BLaER1 treated with 17β-estradiol and CSF1 and Interleukin-3, amounts not matched to agents 10 nM and 100 nM (cell line): ENCODE results near the gene RPA1.

ENCODE experiments used
- H3K27ac ChIP-seq, 11 experiments: shearing (Covaris generic); formaldehyde crosslinking; 2 replicates each; pipeline ENCODE4 v1.8.1; 2022
- H3K27me3 ChIP-seq, 11 experiments: shearing (Covaris generic); formaldehyde crosslinking; 2 replicates each; pipeline ENCODE4 v1.8.1; 2022
- H3K36me3 ChIP-seq, 11 experiments: shearing (Covaris generic); formaldehyde crosslinking; 2 replicates each; pipeline ENCODE4 v1.8.1; 2022
- H3K4me1 ChIP-seq, 10 experiments: shearing (Covaris generic); formaldehyde crosslinking; 2 replicates each; pipeline ENCODE4 v1.8.1; 2022
- H3K4me2 ChIP-seq, 11 experiments: shearing (Covaris generic); formaldehyde crosslinking; 2 replicates each; pipeline ENCODE4 v1.8.1; 2022
- H3K4me3 ChIP-seq, 10 experiments: shearing (Covaris generic); formaldehyde crosslinking; 2 replicates each; pipeline ENCODE4 v1.8.1; 2022
- H3K9ac ChIP-seq, 11 experiments: shearing (Covaris generic); formaldehyde crosslinking; 2 replicates each; pipeline ENCODE4 v1.8.1; 2022
- H3K9me3 ChIP-seq, 11 experiments: shearing (Covaris generic); formaldehyde crosslinking; replicated peaks in 1 of 11; 2 replicates each; pipeline ENCODE4 v1.8.1; 2022
- H4K20me1 ChIP-seq, 11 experiments: shearing (Covaris generic); formaldehyde crosslinking; 2 replicates each; pipeline ENCODE4 v1.8.1; 2022
- Cebpa-rat ChIP-seq, 11 experiments: shearing (Covaris generic); IDR thresholded peaks; 2 replicates each; pipeline ENCODE4 v1.8.1; 2022

Gene RPA1

DNA sequence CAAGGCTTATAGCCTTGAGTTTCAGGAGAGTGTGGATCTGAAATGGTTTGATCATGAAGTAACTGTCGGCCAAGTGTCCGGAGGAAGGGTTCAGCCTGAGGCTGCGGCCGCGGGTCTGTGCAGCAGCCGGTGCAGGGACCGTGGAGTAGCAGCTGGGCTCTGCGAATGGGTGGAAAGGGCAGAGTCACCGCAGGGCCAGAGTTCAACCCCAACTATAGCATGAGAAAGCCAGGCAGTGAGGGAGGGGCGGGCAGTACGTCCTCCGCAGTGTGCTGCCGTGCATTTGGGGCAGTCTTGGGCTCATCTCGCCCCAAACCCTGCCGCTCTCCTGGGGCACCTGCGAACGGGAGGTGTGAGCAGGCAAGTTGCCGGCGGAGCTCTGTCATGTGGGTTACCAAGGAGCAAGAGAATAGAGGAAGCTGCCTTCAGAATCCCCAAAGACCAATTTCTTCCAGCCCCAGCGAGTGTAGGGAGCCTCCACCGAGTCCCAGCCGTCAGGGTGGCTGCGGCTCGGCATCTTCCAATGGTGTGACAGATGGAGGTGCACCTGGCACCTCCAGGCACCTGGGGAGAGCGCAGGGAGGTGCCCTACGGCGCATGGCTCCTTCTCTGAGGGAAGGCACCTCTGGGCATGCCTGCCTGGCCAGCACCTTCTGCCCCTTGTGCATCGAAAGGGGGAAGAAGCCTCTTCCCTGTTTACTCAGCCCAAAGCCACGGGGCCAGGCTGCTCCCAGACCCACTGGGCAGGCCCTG lies 87.3 kb downstream of the RPA1 start:
- H3K9me3 ChIP-seq: no peaks in the 10 kb centered on the region
- H3K36me3 ChIP-seq: no peaks in the 10 kb centered on the region
- peak overlapping the region in 2 of 11 experiments; percentile 9 to 32; a peak in 2 of 22 replicates for H3K4me2 ChIP-seq
- no peak for TF ChIP-seq Cebpa-rat (IDR thresholded peaks at IDR 0.05)
- peaks cover 5 to 30% (median 20%) of the 10 kb centered on the region in 10 experiments; a peak in 19 of 20 replicates for H3K4me1 ChIP-seq
- no peak overlapping the region for H3K4me3 ChIP-seq
- no peaks in the 10 kb centered on the region for H4K20me1 ChIP-seq
- no peak overlapping the region for H3K9ac ChIP-seq
- no peaks in the 10 kb centered on the region for H3K27me3 ChIP-seq
- H3K27ac ChIP-seq: no peak overlapping the region

DNA sequence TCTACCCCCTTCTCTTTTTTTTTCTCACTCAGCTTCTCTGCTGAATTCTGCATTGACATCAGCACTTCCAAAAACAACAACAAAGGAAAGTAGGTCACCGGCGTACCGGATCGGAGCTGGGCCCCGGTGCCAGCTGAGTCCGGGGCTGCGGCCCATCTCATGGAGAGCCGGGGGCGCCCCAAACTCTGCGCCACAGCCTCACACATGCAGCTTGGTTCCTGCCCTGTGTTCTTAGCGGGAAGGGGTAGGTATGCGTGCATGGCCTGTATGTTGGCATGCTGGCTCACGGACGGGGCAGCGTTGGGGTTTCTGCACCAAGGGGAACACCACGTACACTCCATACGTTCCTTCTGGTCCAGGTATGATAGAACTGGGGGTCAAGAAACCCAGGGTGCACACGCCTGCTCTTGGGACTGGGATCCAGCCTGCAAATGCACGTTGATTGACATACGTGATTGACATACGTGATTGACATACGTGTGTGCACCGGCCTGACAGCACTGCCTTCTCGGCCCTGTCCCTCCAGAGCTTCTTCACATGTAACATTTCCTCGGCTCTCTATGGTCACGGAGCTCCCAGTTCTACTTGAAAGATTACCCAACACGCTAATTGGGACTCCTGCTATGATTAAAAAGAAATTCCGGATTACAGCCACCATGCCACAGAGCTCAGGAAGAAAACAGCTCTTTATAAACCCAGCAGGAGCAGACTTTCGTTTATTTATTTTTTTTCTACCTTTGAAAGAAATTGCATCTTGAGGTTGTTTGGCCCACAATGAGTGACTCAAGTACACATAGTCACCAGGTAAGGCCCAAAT lies 88.7 kb downstream of the RPA1 start:
- no peak overlapping the region for H3K27ac ChIP-seq
- no peak overlapping the region for H3K9ac ChIP-seq
- no peaks in the 10 kb centered on the region for H4K20me1 ChIP-seq
- peaks cover 5 to 30% (median 20%) of the 10 kb centered on the region in 10 experiments; a peak in 19 of 20 replicates for H3K4me1 ChIP-seq
- H3K9me3 ChIP-seq: no peaks in the 10 kb centered on the region
- H3K4me2 ChIP-seq: peak overlapping the region in 1 of 11 experiments; percentile 32; a peak in 1 of 22 replicates
- no peak overlapping the region for H3K4me3 ChIP-seq
- no peaks in the 10 kb centered on the region for H3K36me3 ChIP-seq
- TF ChIP-seq Cebpa-rat (IDR thresholded peaks at IDR 0.05): no peak
- H3K27me3 ChIP-seq: no peaks in the 10 kb centered on the region

DNA sequence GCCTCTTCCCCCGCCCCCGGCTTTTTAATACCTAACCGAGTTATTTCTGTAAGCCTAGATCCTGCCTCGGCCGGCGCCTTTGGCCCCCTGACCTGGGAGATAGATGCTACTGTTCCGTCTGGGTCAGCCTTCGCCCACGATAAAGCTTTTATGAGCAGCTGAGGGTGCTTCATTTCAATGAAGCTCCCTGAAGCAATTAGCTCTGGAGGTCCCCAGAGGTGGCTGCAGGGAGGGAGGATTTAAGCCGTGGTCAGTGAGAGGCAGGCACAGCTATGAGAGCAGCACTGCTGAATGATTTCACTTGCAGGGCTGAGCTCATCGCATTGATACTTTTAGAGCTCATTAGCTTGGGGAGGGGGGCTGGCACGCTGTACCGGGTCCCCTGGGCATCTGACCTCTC lies 89.4 kb downstream of the RPA1 start:
- Histone ChIP-seq H3K4me1 (peaks cover 5 to 29% (median 19%) of the 10 kb centered on the region in 10 experiments; a peak in 19 of 20 replicates), H3K9me3 (no peaks in the 10 kb centered on the region), H3K4me2 (no peak overlapping the region), H3K9ac (no peak overlapping the region), H3K4me3 (no peak overlapping the region), H3K27ac (no peak overlapping the region), H4K20me1 (no peaks in the 10 kb centered on the region), H3K27me3 (no peaks in the 10 kb centered on the region), H3K36me3 (no peaks in the 10 kb centered on the region)
- no peak for TF ChIP-seq Cebpa-rat (IDR thresholded peaks at IDR 0.05)

GRCh38 chr17:1920948-1921351 lies 91.1 kb downstream of the RPA1 start:
- Histone ChIP-seq H4K20me1 (no peaks in the 10 kb centered on the region), H3K27ac (no peak overlapping the region), H3K9ac (no peak overlapping the region), H3K9me3 (no peaks in the 10 kb centered on the region), H3K36me3 (no peaks in the 10 kb centered on the region), H3K4me1 (peaks cover 2 to 12% (median 10%) of the 10 kb centered on the region in 10 experiments; a peak in 19 of 20 replicates), H3K4me2 (no peak overlapping the region), H3K4me3 (no peak overlapping the region), H3K27me3 (no peaks in the 10 kb centered on the region)
- TF ChIP-seq Cebpa-rat (IDR thresholded peaks at IDR 0.05): no peak

DNA sequence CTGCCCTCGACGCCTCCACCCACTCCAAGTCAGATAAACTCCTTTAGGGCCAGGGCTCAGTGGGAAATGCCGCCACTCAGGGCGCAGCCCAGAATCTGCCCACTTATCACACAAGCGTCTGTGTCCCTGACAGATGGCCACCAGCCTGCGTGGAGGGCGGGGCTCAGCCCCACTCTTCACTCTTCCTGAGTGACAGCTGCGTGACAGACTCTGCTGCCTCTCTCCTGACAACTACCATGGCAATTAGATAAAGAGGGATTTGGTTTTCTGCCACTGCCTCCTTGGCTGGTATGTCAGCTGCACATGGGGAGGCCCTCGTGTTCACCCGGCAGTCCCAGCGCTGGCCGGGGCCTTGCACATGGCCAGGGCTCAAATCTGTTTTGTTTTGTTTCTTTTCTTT lies 99.2 kb downstream of the RPA1 start:
- Histone ChIP-seq H3K4me2 (no peak overlapping the region), H3K9ac (no peak overlapping the region), H3K4me1 (peaks cover 0 to 24% (median 20%) of the 10 kb centered on the region in 10 experiments; a peak in 18 of 20 replicates), H3K27me3 (no peaks in the 10 kb centered on the region), H4K20me1 (peaks cover 0 to 3% (median 0%) of the 10 kb centered on the region in 11 experiments; a peak in 4 of 22 replicates), H3K36me3 (no peaks in the 10 kb centered on the region), H3K27ac (no peak overlapping the region), H3K4me3 (no peak overlapping the region), H3K9me3 (no peaks in the 10 kb centered on the region)
- no peak for TF ChIP-seq Cebpa-rat (IDR thresholded peaks at IDR 0.05)

- peak overlapping the region in 10 of 11 experiments; percentile 14 to 85 (median 72); a peak in 18 of 22 replicates for H3K4me2 ChIP-seq
- H3K27me3 ChIP-seq: no peaks in the 10 kb centered on the region
- peaks cover 0 to 14% (median 0%) of the 10 kb centered on the region in 11 experiments; a peak in 5 of 22 replicates for H4K20me1 ChIP-seq
- H3K36me3 ChIP-seq: no peaks in the 10 kb centered on the region
- peak overlapping the region in 5 of 11 experiments; percentile 7 to 61 (median 23); a peak in 6 of 22 replicates for H3K27ac ChIP-seq
- TF ChIP-seq Cebpa-rat (IDR thresholded peaks at IDR 0.05): no peak
- H3K9ac ChIP-seq: peak overlapping the region in 6 of 11 experiments; percentile 7 to 59 (median 36); a peak in 7 of 22 replicates
- H3K4me1 ChIP-seq: peaks cover 0 to 26% (median 20%) of the 10 kb centered on the region in 10 experiments; a peak in 18 of 20 replicates
- no peaks in the 10 kb centered on the region for H3K9me3 ChIP-seq
- H3K4me3 ChIP-seq: no peak overlapping the region
These were observed 100.5 kb downstream of the RPA1 start for GRCh38 chr17:1930337-1930645.

DNA sequence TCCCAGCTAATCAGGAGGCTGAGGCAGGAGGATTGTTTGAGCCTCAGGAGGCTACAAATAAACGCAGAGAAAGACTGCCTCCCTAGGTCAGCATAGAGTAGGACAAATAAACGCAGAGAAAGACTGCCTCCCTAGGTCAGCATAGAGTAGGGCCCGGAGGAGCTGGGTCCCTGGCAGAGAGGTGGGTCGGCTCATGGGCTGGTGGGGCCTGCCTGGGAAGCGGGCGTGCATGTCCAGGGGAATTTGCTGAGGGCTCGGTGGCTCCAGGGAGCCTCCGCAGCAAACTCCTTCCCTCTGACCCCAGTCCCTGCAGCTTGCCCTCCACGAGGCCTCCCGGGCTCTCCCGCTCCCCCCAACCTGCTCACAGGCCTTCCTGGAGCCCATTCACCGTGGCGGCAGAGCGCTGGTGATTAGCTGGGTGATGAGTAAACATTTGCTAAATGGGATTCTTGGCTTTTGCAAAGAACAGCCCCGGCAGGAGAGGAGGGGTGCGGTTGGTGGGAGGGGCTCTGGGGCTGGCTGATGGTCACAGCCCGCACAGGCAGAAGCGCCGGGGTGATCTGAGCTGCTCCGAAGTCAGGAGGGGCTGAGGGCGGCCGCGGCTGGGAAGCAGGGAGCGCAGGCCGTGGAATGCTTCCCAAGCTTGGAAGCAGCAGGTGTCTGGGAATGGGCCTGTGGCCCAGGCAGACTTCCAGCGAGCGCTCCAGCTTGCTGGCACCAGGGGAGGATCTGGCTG lies 102.2 kb downstream of the RPA1 start:
- no peak overlapping the region for H3K27ac ChIP-seq
- H3K4me2 ChIP-seq: no peak overlapping the region
- no peak overlapping the region for H3K9ac ChIP-seq
- 0 out of 22 replicates have a peak, but pooled peaks cover 0 to 4% (median 0%) of the 10 kb centered on the region in 11 experiments for H3K27me3 ChIP-seq
- H4K20me1 ChIP-seq: peaks cover 0 to 25% (median 0%) of the 10 kb centered on the region in 11 experiments; a peak in 10 of 22 replicates
- H3K4me1 ChIP-seq: peaks cover 6 to 40% (median 32%) of the 10 kb centered on the region in 10 experiments
- no peak for TF ChIP-seq Cebpa-rat (IDR thresholded peaks at IDR 0.05)
- no peaks in the 10 kb centered on the region for H3K36me3 ChIP-seq
- H3K4me3 ChIP-seq: no peak overlapping the region
- no peaks in the 10 kb centered on the region for H3K9me3 ChIP-seq

- Histone ChIP-seq H3K27me3 (0 out of 22 replicates have a peak, but pooled peaks cover 0 to 7% (median 0%) of the 10 kb centered on the region in 11 experiments), H3K9me3 (no peaks in the 10 kb centered on the region), H3K36me3 (no peaks in the 10 kb centered on the region), H3K27ac (no peak overlapping the region), H3K4me3 (no peak overlapping the region), H3K9ac (no peak overlapping the region), H4K20me1 (peaks cover 0 to 35% (median 8%) of the 10 kb centered on the region in 11 experiments; a peak in 9 of 22 replicates), H3K4me1 (peaks cover 9 to 48% (median 42%) of the 10 kb centered on the region in 10 experiments), H3K4me2 (no peak overlapping the region)
- no peak for TF ChIP-seq Cebpa-rat (IDR thresholded peaks at IDR 0.05)
These were observed 104.3 kb downstream of the RPA1 start for GRCh38 chr17:1933875-1934715.
